ENCODE results near the gene ACRBP. TPM values are rescaled to one million over a fixed set of nuclear protein-coding genes. Genes with fewer than 3 reads are reported as not detected.

Gene ACRBP
- total RNA-seq, 1 donor from 2014 or later: 10.6 TPM

DNA sequence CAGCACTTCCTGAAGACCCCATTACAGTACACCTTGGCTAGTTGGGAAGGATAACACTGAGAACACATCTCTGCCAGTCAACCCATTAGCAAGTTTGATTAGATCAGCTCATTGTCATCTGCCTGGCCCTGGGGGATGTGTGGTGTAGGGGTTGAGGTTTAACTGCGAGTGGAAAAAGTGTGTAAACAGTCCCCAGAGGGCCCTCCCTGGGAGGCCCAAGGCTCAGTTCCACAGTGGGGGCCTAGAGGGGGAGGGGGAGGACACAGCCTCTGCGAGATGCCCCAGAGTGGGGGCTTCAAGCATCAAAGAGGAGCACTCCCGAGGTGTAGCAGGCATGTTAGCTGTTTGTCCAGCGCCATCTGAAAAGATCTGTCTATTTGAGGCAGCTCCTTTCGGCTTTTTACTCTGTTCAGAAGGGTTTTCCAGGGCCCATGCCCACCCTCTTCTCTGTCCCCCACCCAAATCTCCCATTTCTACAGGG lies 11.8 kb downstream of the ACRBP start:
- intact Hi-C loops (cut with DNase I): no loop called here
- Histone ChIP-seq H3K4me3 (no peak overlapping the region), H3K36me3 (no peaks in the 10 kb centered on the region)

DNA sequence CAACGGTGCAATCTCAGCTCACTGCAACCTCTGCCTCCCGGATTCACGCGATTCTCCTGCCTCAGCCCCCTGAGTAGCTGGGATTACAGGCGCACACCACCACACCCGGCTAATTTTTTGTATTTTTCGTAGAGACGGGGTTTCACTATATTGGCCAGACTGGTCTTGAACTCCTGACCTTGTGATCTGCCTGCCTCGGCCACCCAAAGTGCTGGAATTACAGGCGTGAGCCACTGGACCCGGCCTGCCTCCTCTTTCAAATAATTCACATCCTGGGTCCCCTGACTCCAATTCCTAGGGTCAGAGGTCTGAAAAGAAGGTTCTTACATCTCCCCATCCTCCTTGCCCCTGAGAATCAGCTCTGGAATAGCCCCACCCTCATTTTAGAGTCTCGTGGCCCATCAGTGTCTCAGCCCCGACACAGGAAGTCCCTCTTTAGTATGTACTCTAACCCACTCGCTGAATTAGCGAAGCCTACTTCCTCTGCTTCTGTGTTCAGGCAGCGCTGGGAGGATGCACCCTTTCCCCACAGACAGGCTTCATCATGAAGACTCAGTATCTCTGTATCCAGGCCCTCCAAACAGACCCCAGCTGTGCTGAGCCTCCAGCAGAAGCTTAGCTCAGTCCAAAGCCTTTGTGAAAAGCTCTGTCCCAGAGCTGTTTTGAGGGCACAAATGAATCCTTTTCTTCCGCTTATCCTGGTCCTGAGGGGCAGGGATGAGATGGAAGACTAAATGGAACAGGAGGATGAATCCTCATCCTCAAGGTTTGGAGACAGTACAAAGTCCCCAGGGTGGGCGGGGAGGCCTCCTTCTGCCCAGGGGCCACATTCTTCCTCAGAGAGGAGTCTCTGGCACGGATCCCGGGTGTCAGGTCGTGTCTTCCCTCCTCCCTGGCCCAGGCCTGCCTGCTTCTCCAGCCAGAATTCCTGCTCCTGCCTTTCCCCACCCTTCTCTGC lies 14.9 kb downstream of the ACRBP start:
- H3K4me3 ChIP-seq: no peak overlapping the region
- no peaks in the 10 kb centered on the region for H3K36me3 ChIP-seq
- H3K27ac ChIP-seq: peak overlapping the region in 1 of 2 donors; percentile 16
- H3K27me3 ChIP-seq: no peaks in the 10 kb centered on the region
- no peaks in the 10 kb centered on the region for H3K9me3 ChIP-seq
- DNase-seq (ENCODE audit: low spot score in 2 of 2): no peak
- intact Hi-C loops (cut with DNase I): no loop called here
- H3K4me1 ChIP-seq: no peaks in the 10 kb centered on the region
- TF ChIP-seq, protein P1, sequence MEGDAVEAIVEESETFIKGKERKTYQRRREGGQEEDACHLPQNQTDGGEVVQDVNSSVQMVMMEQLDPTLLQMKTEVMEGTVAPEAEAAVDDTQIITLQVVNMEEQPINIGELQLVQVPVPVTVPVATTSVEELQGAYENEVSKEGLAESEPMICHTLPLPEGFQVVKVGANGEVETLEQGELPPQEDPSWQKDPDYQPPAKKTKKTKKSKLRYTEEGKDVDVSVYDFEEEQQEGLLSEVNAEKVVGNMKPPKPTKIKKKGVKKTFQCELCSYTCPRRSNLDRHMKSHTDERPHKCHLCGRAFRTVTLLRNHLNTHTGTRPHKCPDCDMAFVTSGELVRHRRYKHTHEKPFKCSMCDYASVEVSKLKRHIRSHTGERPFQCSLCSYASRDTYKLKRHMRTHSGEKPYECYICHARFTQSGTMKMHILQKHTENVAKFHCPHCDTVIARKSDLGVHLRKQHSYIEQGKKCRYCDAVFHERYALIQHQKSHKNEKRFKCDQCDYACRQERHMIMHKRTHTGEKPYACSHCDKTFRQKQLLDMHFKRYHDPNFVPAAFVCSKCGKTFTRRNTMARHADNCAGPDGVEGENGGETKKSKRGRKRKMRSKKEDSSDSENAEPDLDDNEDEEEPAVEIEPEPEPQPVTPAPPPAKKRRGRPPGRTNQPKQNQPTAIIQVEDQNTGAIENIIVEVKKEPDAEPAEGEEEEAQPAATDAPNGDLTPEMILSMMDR (IDR thresholded peaks at IDR 0.05): no peak

More for the DNA sequence above, 11.8 kb downstream of the ACRBP start:
- Histone ChIP-seq H3K27ac (peak overlapping the region in 1 of 2 donors; percentile 10), H3K27me3 (no peaks in the 10 kb centered on the region), H3K9me3 (no peaks in the 10 kb centered on the region), H3K4me1 (no peaks in the 10 kb centered on the region)
- DNase-seq (ENCODE audit: low spot score in 2 of 2): no peak
- TF ChIP-seq, protein P1 (IDR thresholded peaks at IDR 0.05): no peak

DNA sequence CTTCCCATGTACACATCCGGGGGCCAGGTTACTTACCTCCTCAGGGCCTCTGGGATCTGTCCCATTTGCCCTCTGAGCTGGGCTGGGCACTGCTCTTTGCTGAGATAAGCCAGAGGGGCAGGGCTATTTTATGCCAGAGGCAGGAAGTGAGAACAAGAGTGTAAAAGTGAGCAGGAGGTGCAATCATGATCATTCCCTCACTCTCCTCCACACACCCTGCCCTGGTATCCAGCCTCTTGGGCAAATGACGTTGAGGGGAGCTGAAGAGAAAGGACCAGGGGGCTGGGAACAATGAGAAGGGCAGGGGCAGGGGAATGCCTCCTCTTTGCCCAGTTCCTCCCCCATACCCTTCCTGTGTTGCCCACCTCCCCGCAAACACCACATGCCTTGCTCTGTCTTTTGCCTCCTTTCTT lies 15.7 kb downstream of the ACRBP start:
- intact Hi-C loops (cut with DNase I): no loop called here
- no peak overlapping the region for H3K4me3 ChIP-seq

DNA sequence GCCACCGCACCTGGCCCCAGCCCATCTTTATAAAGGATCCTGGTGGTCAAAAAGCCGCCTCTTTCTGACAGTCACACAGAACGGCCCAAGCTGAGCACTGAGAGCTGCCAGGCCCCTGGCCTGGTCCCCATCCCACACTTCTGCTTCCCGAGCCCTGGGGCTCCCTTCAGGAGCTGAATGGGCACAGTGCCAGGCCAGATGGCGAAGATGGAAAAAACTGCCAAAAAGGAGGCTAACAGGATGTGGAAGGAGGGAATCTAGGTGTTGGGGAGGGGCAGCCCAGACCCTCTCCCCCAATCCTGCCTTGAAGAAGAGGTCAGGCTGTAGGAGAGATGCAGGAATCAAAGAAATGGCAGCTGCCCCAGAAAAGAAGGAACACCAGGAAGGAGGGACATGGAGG lies 16.5 kb downstream of the ACRBP start:
- intact Hi-C loops (cut with DNase I): no loop called here
- Histone ChIP-seq H3K4me3 (no peak overlapping the region), H3K9me3 (no peaks in the 10 kb centered on the region), H3K27ac (no peak overlapping the region), H3K4me1 (no peaks in the 10 kb centered on the region), H3K27me3 (no peaks in the 10 kb centered on the region), H3K36me3 (no peaks in the 10 kb centered on the region)
- TF ChIP-seq, protein P1 (IDR thresholded peaks at IDR 0.05): no peak
- DNase-seq (ENCODE audit: low spot score in 2 of 2): no peak

More for the DNA sequence above, 15.7 kb downstream of the ACRBP start:
- DNase-seq (ENCODE audit: low spot score in 2 of 2): no peak
- H3K27ac ChIP-seq: peak overlapping the region in 1 of 2 donors; percentile 16
- H3K9me3 ChIP-seq: no peaks in the 10 kb centered on the region
- no peaks in the 10 kb centered on the region for H3K4me1 ChIP-seq
- no peaks in the 10 kb centered on the region for H3K27me3 ChIP-seq
- TF ChIP-seq, protein P1 (IDR thresholded peaks at IDR 0.05): no peak
- H3K36me3 ChIP-seq: no peaks in the 10 kb centered on the region

DNA sequence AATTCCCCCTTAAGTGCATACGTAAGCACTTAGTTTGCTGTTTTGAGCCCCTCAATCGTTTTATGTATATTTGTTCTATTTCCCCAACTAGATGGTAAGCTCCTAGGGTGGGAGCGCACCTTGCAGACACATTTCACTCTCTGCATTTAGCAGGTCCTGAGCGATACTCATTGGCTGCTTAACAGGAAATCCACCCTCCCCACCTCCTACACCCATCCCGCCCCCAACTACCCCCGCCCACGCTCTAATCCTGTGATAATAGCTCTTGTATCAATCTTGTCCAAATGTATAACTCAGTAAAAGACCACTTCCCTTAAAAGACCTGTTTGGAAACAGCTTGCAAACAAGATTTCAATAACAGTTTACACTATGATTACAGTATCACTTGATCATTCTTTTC lies 19.6 kb downstream of the ACRBP start:
- Histone ChIP-seq H3K4me3 (no peak overlapping the region), H3K27ac (no peak overlapping the region), H3K27me3 (no peaks in the 10 kb centered on the region), H3K36me3 (no peaks in the 10 kb centered on the region), H3K9me3 (no peaks in the 10 kb centered on the region), H3K4me1 (no peaks in the 10 kb centered on the region)
- TF ChIP-seq, protein P1 (IDR thresholded peaks at IDR 0.05): no peak
- intact Hi-C loops (cut with DNase I): no loop called here
- DNase-seq (ENCODE audit: low spot score in 2 of 2): no peak
